ENCODE data around the gene TSPAN11.

TSPAN11 gene

DNA sequence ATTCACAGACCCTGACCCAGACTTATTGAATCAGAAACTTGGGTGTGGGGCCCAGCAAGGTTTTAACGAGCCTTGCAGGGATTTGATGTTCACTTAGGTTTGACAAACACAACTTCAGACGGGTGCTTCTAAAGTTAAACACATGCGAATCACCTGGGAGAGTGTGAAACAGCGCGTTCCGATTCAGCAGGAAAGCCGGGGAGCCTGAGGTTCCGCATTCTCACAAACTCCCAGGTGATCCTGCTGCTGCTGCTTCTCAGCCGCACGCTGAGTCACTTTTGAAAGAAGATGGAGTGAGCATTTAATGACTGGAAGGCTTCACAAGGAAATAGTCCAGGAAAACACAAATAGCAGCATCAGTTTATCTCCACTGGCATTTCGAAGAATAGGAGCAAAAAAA lies 102.9 kb downstream of the TSPAN11 start:
- DNase-seq: no peak
- no peak overlapping the region for H3K4me3 Mint-ChIP-seq
- no peak overlapping the region for H3K27ac Mint-ChIP-seq
- H3K4me1 Mint-ChIP-seq: no peaks in the 10 kb centered on the region
- CTCF ChIA-PET: no interaction called here
- H3K36me3 Mint-ChIP-seq: no peaks in the 10 kb centered on the region
- H3K27me3 Mint-ChIP-seq: peaks cover 20% of the 10 kb centered on the region
- H3K9me3 Mint-ChIP-seq: no peaks in the 10 kb centered on the region

DNA sequence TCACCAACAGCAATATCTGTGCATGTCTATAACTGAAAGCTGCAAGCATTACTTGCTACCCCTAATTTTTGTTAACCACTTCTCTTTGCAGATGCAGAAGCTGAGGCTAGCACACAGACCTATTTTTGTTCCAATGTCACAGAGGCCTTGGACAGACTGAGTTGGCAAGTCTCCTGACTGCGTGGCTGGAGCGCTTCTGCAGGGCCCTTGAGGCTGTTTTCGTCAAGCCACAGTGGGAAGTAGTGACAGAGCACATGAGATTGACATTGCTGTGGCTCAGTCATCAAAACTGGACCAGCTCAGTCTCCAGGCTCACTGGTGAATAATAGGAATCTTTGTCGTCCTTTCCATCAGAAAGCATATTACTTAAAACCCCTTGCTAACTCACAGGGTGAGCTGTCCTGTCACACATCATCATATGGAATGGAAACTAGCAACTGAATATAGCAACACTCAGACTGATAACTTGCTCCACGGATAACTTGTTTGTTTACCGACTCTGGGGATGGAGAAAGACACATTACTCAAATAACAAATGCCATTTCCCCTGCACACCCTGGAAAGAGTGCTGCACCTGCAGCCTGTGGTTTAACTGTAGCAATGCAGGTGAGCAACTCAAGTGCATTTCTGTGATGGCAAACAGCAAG lies 103.5 kb downstream of the TSPAN11 start:
- H3K27me3 Mint-ChIP-seq: peaks cover 20% of the 10 kb centered on the region
- no peak for DNase-seq
- CTCF ChIA-PET: no interaction called here
- no peaks in the 10 kb centered on the region for H3K36me3 Mint-ChIP-seq
- H3K27ac Mint-ChIP-seq: no peak overlapping the region
- H3K4me1 Mint-ChIP-seq: no peaks in the 10 kb centered on the region
- H3K9me3 Mint-ChIP-seq: no peaks in the 10 kb centered on the region
- H3K4me3 Mint-ChIP-seq: no peak overlapping the region

DNA sequence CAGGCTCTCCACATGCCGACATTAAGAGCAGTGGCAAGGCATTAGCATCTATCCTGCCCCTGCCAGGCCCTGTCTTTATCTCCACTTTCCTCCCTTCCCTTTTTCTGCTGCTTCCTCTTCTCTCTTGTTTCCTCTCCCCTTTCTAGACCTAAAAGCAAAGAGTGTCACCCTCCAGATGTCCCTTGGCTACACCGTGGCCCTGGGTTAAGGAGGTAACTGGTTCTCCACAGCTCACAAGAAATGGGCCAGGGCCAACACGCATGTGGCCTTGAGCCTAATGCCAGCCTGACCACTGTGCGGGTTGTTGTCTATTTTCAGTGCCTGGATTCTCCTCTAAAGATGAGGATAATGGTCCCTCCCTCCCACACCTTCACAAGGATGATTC lies 105.4 kb downstream of the TSPAN11 start:
- no peaks in the 10 kb centered on the region for H3K9me3 Mint-ChIP-seq
- H3K36me3 Mint-ChIP-seq: no peaks in the 10 kb centered on the region
- CTCF ChIA-PET: interaction anchor here (1.0 kb wide), 1 partner anchor 180 kb away, joined by 4 read pairs; no protein-coding TSS in a partner anchor
- peaks cover 3% of the 10 kb centered on the region for H3K4me1 Mint-ChIP-seq
- peaks cover 25% of the 10 kb centered on the region for H3K27me3 Mint-ChIP-seq
- no peak for DNase-seq
- no peak overlapping the region for H3K27ac Mint-ChIP-seq
- no peak overlapping the region for H3K4me3 Mint-ChIP-seq

DNA sequence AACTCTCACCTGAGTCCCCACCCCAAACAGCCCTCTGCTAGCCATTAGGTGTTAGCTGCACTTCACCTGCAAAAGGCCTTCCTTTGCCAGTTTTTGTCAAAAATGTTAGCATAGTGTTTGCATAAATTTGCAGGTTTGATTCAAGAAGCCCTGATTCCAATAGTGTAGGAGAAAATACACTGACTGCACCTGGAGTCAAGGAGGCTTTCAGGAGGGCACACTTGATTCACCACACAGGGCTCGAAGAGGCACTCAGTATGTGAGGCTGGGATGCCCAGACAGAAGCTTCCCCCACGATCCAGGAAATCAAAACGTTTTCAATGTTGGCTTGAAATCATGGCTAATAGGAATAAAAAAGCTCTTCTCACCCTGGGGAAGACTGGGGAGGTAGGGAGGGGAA lies 106.6 kb downstream of the TSPAN11 start:
- no peak for DNase-seq
- H3K36me3 Mint-ChIP-seq: no peaks in the 10 kb centered on the region
- no peak overlapping the region for H3K27ac Mint-ChIP-seq
- H3K4me3 Mint-ChIP-seq: no peak overlapping the region
- CTCF ChIA-PET: no interaction called here
- H3K4me1 Mint-ChIP-seq: peaks cover 3% of the 10 kb centered on the region
- H3K27me3 Mint-ChIP-seq: peaks cover 28% of the 10 kb centered on the region
- no peaks in the 10 kb centered on the region for H3K9me3 Mint-ChIP-seq

DNA sequence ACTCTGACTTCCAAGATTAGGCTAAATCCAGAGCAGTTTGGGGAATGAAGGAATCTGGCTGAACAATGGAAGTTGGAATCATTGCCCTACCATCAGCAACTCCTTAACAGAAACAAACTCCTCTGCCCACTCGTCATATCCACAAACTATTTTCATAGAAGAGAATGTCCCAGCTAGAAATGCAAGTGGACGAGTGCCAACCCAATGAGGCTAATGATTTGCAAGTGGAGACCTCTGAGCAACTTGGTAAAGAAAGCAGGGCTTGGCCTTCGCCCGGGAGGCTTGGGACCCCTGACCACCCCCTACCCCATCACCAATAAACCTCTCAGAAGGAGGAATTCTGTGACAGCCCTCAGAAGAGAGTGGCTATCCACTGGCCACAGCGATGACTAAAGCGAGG lies 107.1 kb downstream of the TSPAN11 start:
- CTCF ChIA-PET: no interaction called here
- Mint-ChIP-seq H3K4me1 (peaks cover 3% of the 10 kb centered on the region), H3K27me3 (peaks cover 33% of the 10 kb centered on the region), H3K36me3 (no peaks in the 10 kb centered on the region), H3K9me3 (no peaks in the 10 kb centered on the region), H3K4me3 (no peak overlapping the region), H3K27ac (no peak overlapping the region)
- no peak for DNase-seq

DNA sequence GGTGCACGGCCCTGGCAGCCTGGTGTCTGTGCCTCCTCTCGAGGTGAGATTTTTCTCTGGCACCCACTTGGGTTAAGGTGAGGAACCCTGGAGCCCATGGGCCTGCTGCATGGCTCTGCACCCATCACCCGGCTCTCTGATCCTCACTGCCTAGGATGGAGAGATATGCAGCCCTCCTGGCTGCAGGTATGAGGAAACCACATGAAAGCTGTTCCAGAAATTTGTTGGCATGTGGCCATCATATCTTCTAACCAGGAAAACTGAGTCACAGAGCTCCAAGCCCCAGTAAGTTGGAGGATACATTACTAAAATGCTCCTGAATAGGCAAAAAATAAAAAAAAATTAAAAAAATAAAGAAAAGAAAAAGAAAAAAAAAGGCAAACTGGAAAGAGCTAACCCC lies 107.8 kb downstream of the TSPAN11 start:
- H3K27me3 Mint-ChIP-seq: peaks cover 37% of the 10 kb centered on the region
- no peaks in the 10 kb centered on the region for H3K36me3 Mint-ChIP-seq
- no peak overlapping the region for H3K4me3 Mint-ChIP-seq
- peaks cover 3% of the 10 kb centered on the region for H3K4me1 Mint-ChIP-seq
- CTCF ChIA-PET: no interaction called here
- H3K27ac Mint-ChIP-seq: no peak overlapping the region
- no peak for DNase-seq
- H3K9me3 Mint-ChIP-seq: no peaks in the 10 kb centered on the region

DNA sequence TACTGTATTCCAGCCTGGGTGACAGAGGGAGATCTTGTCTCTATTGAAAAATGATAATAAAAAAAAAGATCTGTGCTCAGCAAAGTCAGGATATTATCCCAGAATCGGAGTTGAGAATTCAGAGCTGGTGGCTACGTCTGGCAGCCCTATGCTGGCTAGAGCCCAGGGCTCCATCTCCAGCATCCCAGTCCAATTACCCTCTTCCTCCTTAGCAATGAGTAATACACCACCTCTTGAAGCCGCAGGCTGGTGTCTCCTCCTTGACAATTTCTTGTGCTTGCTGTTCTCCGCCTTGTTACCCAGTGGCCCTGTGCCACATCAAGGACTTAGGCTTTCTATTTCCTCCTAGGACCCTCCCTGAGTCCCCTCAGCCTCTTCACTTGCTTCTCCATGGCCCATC lies 108.7 kb downstream of the TSPAN11 start:
- no peaks in the 10 kb centered on the region for H3K36me3 Mint-ChIP-seq
- CTCF ChIA-PET: no interaction called here
- peaks cover 3% of the 10 kb centered on the region for H3K4me1 Mint-ChIP-seq
- peaks cover 37% of the 10 kb centered on the region for H3K27me3 Mint-ChIP-seq
- no peak for DNase-seq
- no peaks in the 10 kb centered on the region for H3K9me3 Mint-ChIP-seq
- no peak overlapping the region for H3K4me3 Mint-ChIP-seq
- no peak overlapping the region for H3K27ac Mint-ChIP-seq

DNA sequence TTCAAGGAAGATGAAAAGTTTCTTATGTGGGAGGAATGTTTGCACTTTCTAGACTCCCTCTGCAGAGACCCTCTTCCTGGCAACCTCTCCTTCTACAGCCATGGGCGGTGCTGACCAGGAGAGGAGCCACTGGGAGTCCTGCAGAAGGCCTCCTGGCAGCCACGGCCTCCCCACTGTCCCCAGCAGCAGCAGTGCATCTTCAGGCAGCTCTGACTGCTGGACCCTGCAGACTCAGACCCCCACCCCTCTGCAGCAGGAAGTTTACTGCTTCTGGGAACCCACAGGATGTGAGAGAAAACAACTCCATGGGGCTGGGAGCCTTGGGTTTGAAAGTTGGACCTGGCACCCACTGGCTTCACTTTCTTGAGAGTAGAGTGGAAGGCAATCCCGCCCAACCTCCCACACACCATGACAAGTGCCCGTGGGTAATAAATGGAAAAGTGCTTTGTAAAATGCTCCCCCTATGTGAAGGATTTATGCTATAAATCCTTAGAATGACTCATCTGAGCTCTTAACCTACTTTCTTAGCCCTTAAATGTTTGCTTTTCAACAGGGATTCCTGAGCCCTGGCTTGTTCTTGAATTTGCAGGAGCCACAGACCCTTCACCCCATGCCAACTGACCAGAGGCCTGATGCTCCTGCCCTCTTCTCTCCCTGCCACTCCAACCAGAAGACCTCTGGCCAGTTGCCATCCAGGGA lies 109.6 kb downstream of the TSPAN11 start:
- Mint-ChIP-seq H3K27ac (no peak overlapping the region), H3K4me3 (no peak overlapping the region), H3K36me3 (no peaks in the 10 kb centered on the region), H3K4me1 (peaks cover 3% of the 10 kb centered on the region), H3K9me3 (no peaks in the 10 kb centered on the region), H3K27me3 (peaks cover 37% of the 10 kb centered on the region)
- DNase-seq: no peak
- CTCF ChIA-PET: no interaction called here

DNA sequence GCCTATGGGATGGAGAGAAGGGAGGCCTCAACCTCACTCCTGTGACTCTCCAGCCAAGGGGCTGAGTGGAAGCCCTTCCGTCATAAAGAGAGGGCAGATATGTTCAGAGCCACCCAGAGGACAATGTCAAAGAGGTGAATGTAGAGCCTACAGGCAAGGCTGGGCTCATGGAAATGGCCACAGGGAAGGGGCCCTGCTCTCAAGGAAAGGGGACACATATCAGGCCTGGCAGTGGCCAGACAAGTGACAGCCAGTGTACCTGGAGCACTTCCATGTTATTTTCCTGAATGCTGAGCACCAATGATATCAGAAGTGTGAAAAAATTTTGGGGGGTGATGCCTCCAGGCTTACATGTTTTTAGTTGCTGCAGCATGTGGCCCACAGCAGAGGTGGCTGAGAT lies 110.5 kb downstream of the TSPAN11 start:
- Mint-ChIP-seq H3K36me3 (no peaks in the 10 kb centered on the region), H3K4me1 (peaks cover 3% of the 10 kb centered on the region), H3K4me3 (no peak overlapping the region), H3K27me3 (peaks cover 43% of the 10 kb centered on the region), H3K9me3 (no peaks in the 10 kb centered on the region), H3K27ac (no peak overlapping the region)
- CTCF ChIA-PET: no interaction called here
- no peak for DNase-seq

DNA sequence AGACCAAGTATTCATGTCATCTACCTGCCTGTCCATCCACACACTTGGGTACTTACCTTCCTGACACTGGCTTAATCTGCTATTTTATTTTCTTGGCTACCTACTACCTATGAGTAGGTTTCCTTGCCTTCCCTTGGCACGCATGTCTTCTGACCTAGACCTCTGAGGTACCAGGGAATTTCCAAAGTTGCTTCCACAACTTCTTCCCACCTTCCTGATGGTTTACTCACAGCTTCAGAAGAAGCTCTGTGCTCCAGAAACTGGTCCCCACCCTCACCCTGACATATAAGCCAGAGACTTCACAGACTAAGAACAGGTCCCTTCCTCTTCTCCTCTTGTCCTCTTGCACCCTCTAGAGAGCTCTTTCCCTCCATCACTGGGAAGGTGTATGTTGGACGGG lies 111.4 kb downstream of the TSPAN11 start:
- Mint-ChIP-seq H3K27me3 (peaks cover 43% of the 10 kb centered on the region), H3K27ac (no peak overlapping the region), H3K4me3 (no peak overlapping the region), H3K36me3 (no peaks in the 10 kb centered on the region), H3K9me3 (no peaks in the 10 kb centered on the region), H3K4me1 (peaks cover 3% of the 10 kb centered on the region)
- no peak for DNase-seq
- CTCF ChIA-PET: no interaction called here

DNA sequence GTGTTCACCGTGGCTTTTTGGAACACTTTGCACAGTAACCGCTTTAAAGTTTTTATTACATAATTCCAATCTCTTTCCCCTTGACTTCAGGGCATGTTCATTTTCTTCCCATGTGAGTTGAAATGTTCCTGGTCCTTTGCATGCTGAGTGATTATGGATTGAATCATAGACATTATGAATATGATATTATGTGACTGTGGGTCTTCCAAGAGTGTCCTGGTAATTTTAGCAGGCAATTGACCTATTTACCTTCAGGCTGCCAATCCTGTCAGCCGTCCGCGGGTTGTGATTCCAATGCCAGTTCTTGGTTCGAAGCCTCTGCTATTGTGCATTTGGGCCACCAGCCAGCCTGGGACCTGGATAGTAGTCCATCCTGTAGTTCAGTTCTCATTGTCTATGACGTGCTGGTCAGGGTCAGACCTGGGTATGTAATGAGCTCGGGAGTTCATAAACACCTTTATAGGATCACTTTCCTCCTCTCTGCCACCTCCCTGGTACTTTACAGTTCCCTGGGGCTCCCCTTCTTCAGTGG lies 114.6 kb downstream of the TSPAN11 start:
- CTCF ChIA-PET: no interaction called here
- Mint-ChIP-seq H3K27ac (no peak overlapping the region), H3K4me1 (peaks cover 3% of the 10 kb centered on the region), H3K27me3 (peaks cover 32% of the 10 kb centered on the region), H3K4me3 (no peak overlapping the region), H3K9me3 (no peaks in the 10 kb centered on the region), H3K36me3 (no peaks in the 10 kb centered on the region)
- no peak for DNase-seq
